Spinal cord (tissue), 10 donors: Measurements from ENCODE around the gene PAK6. TPM values are rescaled to one million over a fixed set of nuclear protein-coding genes. Genes with fewer than 3 reads are reported as not detected.
A peak's percentile ranks its signal among the peaks of the same experiment; 100 is the strongest.

ENCODE experiments used
- DNase-seq, 6 donors: peaks; one replicate each; pipeline versions ENCODE4 v3.0.0 to v3.0.0-alpha.2; 2013 to 2015; ENCODE audit warnings: low spot score in 6 of 6, low read depth in 4 of 6
- H3K27ac ChIP-seq: one replicate; pipeline ENCODE4 v1.5.1; 2013; ENCODE audit warnings: low read depth, low read length, control low read depth
- H3K27me3 ChIP-seq: one replicate; pipeline ENCODE4 v1.6.1; 2013; ENCODE audit warnings: low read length; ENCODE audit not compliant: control insufficient read depth, insufficient read depth
- H3K36me3 ChIP-seq: one replicate; pipeline ENCODE4 v1.6.1; 2013; ENCODE audit warnings: low read length; ENCODE audit not compliant: control insufficient read depth, insufficient read depth
- H3K4me1 ChIP-seq: one replicate; pipeline ENCODE4 v1.6.1; 2013; ENCODE audit warnings: low read length; ENCODE audit not compliant: control insufficient read depth, insufficient read depth
- H3K4me3 ChIP-seq: one replicate; pipeline ENCODE4 v1.5.1; 2013; ENCODE audit warnings: low read depth, low read length, control low read depth
- H3K9me3 ChIP-seq: one replicate; pipeline ENCODE4 v1.6.1; 2013; ENCODE audit warnings: low read length; ENCODE audit not compliant: control insufficient read depth, insufficient read depth
- WGBS: methylation state at CpG from one replicate; pipeline ENCODE4 v1.1.5; 2013; ENCODE audit warnings: missing lambda C conversion rate; ENCODE audit not compliant: insufficient coverage; 5-methylcytosine and 5-hydroxymethylcytosine counted together
- polyA plus RNA-seq, 2 donors: library from polyadenylated mRNA; unstranded; fragments of 120-200 nt; gene quantifications; one replicate each; pipeline ENCODE4 v1.2.1, GENCODE V29; 2013; ENCODE audit not compliant: insufficient read length in 2 of 2
- total RNA-seq, 2 donors: library from RNA; depleted of rRNA in 1 of 2; stranded (reverse); fragments of 120-200 nt in 1 of 2; fragments of >200 nt in 1 of 2; gene quantifications; one replicate each; pipeline versions ENCODE4 v1.2.3 to v1.2.4, GENCODE V29; 2013 to 2014
- donor health status: healthy.

Gene PAK6
- total and polyA plus RNA-seq, 4 donors: 4.4 to 25.7 (median 15.3) TPM

- Histone ChIP-seq H3K36me3 (peaks cover 5% of the 10 kb centered on the region), H3K4me1 (peaks cover 22% of the 10 kb centered on the region), H3K9me3 (no peaks in the 10 kb centered on the region), H3K4me3 (no peak overlapping the region), H3K27me3 (peaks cover 7% of the 10 kb centered on the region), H3K27ac (no peak overlapping the region)
- WGBS: 81% methylated on average over 4 of the region's 12 CpGs
- no peak for DNase-seq
These were observed 8.6 kb downstream of the PAK6 start for GRCh38 chr15:40247406-40247971.

GRCh38 chr15:40248006-40248783 is 9.3 kb downstream of the PAK6 start:
- Histone ChIP-seq H3K27me3 (peaks cover 14% of the 10 kb centered on the region), H3K9me3 (no peaks in the 10 kb centered on the region)

GRCh38 chr15:40249477-40250303 is 10.8 kb downstream of the PAK6 start:
- no peak for DNase-seq
- no peak overlapping the region for H3K27ac ChIP-seq
- H3K9me3 ChIP-seq: no peaks in the 10 kb centered on the region
- no peak overlapping the region for H3K4me3 ChIP-seq
- H3K4me1 ChIP-seq: peaks cover 33% of the 10 kb centered on the region
- peaks cover 26% of the 10 kb centered on the region for H3K27me3 ChIP-seq
- peaks cover 5% of the 10 kb centered on the region for H3K36me3 ChIP-seq
- 49% methylated on average over 3 of the region's 11 CpGs for WGBS

More at GRCh38 chr15:40248006-40248783, 9.3 kb downstream of the PAK6 start:
- 84% methylated on average over 12 of the region's 17 CpGs for WGBS
- DNase-seq: no peak
- Histone ChIP-seq H3K4me3 (no peak overlapping the region), H3K27ac (no peak overlapping the region), H3K4me1 (peaks cover 28% of the 10 kb centered on the region), H3K36me3 (peaks cover 2% of the 10 kb centered on the region)

DNA sequence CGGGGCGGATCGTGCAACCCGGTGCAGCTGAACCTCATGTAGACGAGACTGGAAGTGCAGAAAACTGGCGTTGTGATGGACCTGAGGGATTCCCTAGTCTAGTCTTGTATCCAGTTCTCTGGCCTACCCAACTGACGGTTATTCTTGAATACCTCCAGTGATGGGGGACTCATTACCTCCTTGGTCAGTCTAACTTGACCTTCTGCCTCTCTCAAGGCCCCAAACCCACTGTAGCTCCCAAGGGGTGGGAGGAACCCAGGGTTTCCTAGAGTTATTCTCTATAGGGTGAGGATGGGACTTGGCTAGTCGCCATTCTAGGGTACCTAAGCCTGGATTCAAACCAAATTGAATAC is 11.4 kb downstream of the PAK6 start:
- Histone ChIP-seq H3K4me1 (peaks cover 33% of the 10 kb centered on the region), H3K9me3 (no peaks in the 10 kb centered on the region), H3K4me3 (no peak overlapping the region), H3K27ac (no peak overlapping the region), H3K36me3 (peaks cover 6% of the 10 kb centered on the region), H3K27me3 (peaks cover 26% of the 10 kb centered on the region)
- 79% methylated on average over 7 of the region's 8 CpGs for WGBS
- DNase-seq: no peak

DNA sequence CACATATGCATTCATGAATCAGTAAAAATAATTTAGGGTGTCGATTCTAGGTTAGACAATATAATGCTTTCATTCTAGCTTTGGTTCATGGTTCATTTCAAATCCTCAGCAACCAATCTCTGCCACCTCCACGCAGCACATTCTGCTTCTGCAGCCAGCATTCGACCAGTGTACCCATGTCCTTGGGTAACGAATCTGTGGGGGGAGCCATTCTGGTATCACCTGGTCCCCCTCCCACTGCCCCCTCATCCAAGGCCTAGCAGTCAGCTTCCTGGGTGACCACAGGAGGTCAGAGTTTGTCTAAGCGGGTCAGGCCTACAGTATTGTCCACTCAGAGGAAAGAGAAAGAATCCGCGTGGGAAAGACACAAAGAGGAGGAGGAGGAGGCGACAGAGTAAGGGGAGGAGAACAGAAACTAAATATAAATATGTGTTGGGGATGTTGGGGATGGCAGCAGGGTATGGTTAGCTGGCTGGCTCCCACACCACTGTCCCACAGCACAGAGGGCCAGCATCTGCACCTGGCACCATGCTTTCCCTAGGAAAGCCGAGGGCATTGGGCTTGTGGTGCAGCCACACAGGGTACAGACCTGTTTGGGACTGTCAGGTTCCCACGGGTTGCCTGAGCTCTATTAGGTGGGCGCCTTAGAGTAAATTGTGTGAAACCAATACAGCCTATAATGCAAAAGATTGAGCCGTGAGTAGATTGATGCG is 12.1 kb downstream of the PAK6 start:
- Histone ChIP-seq H3K4me1 (peaks cover 33% of the 10 kb centered on the region), H3K36me3 (peaks cover 10% of the 10 kb centered on the region), H3K9me3 (no peaks in the 10 kb centered on the region), H3K27ac (no peak overlapping the region), H3K27me3 (peaks cover 26% of the 10 kb centered on the region), H3K4me3 (no peak overlapping the region)
- DNase-seq: no peak
- WGBS: 95% methylated on average over 12 of the region's 13 CpGs

DNA sequence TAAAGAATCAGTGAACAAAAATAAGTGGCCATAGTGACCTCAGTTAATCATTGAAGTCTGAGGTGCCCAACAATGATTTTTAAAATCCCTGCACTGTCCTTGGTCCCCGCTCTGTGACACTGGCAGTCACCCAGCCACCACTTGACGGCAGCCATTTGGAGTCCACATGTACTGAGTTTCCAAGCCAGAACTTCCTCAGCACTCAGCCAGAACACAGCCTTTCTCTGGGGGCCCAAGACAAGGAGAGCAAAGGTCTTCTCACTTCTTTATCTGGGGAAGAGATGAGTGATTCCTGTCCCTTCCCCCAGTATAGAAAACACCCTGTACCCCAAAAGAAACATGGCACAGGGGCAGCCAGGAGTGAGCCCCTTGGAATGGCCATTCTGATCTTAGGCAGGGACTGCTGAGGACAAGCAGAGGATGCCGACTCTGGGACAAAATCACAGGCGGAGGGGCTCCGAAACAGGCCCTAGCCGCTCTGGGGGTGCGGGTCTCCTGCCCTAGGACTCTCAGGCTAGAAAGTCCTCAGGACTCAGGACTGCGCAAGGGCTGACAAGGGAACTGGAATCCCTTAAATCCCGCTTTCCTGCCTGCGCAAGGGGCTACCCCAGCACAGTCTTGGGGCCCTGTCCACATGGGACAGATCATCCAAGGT is 12.8 kb downstream of the PAK6 start:
- Histone ChIP-seq H3K36me3 (peaks cover 10% of the 10 kb centered on the region), H3K4me1 (peaks cover 28% of the 10 kb centered on the region), H3K27me3 (peaks cover 26% of the 10 kb centered on the region), H3K9me3 (no peaks in the 10 kb centered on the region), H3K27ac (no peak overlapping the region), H3K4me3 (no peak overlapping the region)
- 91% methylated on average over 10 of the region's 10 CpGs for WGBS
- no peak for DNase-seq

DNA sequence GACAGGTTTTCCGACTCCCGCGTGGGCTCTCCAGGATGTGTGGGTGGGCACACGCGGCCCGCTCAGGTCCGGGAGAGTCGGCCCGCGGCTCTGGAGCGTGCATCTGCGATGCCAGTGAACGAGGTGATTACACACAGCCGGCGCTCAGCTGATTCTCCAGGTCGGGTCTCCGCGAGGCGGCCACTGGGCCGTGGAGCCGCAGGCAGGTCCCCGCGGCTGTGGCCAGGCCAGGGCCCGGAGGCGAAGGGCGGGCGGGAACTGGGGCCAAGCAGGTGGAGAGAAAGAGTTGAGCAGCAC is 13.2 kb downstream of the PAK6 start:
- H3K27me3 ChIP-seq: peaks cover 26% of the 10 kb centered on the region
- WGBS: 28% methylated on average over 27 of the region's 27 CpGs

GRCh38 chr15:40252438-40253166 is 13.7 kb downstream of the PAK6 start:
- DNase-seq: peak in 2 of 6 donors; percentile 69 to 71

More for the DNA sequence above, 13.2 kb downstream of the PAK6 start:
- peak in 1 of 6 donors; percentile 25 for DNase-seq
- Histone ChIP-seq H3K36me3 (peaks cover 14% of the 10 kb centered on the region), H3K9me3 (no peaks in the 10 kb centered on the region), H3K27ac (no peak overlapping the region), H3K4me1 (peaks cover 24% of the 10 kb centered on the region), H3K4me3 (no peak overlapping the region)

More at GRCh38 chr15:40252438-40253166, 13.7 kb downstream of the PAK6 start:
- H3K4me3 ChIP-seq: peak overlapping the region; percentile 38
- peaks cover 24% of the 10 kb centered on the region for H3K4me1 ChIP-seq
- peaks cover 16% of the 10 kb centered on the region for H3K36me3 ChIP-seq
- H3K27ac ChIP-seq: no peak overlapping the region
- WGBS: 2% methylated on average over 82 of the region's 82 CpGs
- H3K9me3 ChIP-seq: no peaks in the 10 kb centered on the region
- H3K27me3 ChIP-seq: peaks cover 26% of the 10 kb centered on the region
